HG02610 (cell line): Measurements from ENCODE around the gene HDAC4.

Experiments
- ATAC-seq: cut with Tn5 transposase; IDR thresholded peaks from one replicate; pipeline ENCODE4 v1.9.1; 2021; ENCODE audit warnings: mild to moderate bottlenecking, moderate library complexity; ENCODE audit not compliant: unreplicated experiment

The HDAC4 gene

DNA sequence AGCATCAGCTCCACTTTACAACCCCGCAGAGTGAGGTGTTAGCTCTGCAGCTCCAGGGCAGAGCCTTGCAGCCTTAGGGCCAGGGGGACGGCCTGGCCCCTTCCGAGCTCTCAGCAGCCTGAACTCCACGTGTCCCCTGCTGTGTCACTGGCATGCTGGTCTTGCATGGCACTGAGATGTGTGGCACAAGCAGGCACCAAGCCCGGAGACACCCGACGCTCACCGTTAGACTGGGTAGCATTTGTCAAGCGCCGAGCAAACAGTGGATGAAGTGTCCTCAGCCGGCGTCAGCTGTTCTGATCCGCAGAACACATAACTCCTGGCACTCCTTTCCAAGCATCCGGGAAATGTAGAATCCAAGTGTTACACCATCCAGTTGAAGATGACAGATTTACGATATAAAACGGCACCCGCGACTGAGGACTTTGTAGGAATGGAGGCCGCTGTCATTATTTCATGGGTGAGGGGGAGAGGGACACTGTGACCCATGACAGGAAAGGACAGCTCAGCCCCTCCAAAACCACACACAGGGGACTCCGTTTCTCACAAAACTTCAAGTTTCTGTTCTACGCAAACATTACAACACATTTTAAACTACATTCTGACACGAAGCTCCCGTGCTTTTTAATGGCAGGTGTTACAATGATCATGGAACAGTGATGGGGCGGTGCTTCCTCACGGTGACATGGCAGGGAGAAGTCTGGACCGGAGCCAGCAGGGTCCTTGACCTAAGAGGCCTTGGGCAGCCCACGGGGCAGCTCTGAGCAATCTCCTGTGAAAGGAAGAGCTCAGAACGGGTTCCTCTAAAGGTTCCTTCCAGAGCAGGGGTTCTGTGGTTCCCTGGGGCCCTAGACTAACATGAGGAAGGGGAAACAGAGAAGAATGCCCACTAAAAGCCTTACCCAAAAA, 89.4 kb downstream of the HDAC4 start:
- ATAC-seq = no peak

DNA sequence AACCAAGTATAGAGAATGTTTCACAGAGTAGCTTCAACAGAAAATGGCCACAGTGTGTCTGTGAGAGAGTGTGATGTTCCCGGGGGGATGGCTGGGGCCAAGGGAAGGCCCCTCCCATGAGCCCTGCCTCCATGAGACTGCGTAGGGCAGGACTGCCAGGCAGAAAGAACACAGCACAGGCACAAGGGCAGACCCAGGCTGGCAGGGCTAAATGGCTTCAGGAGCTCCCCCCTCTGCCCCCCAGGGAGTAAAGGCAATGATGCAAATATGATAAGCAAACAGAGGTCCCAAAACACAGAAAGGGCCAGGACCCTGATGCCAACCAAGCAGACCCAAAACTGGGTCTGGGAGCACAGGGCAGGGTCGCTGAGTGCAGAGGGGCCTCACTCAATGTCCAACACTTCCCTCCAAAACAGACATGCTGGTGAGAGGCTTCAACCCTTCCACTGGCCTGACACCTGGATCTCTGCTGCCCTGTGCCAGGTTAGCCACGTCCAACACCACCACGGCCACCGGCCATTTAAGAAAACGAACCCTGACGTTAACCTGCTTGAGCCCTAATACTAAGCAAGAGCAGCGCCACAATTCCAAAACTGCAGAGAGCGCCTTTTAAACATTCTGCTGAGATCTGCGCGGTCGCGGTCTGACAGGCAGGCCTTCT, 90.3 kb downstream of the HDAC4 start:
- ATAC-seq = no peak

DNA sequence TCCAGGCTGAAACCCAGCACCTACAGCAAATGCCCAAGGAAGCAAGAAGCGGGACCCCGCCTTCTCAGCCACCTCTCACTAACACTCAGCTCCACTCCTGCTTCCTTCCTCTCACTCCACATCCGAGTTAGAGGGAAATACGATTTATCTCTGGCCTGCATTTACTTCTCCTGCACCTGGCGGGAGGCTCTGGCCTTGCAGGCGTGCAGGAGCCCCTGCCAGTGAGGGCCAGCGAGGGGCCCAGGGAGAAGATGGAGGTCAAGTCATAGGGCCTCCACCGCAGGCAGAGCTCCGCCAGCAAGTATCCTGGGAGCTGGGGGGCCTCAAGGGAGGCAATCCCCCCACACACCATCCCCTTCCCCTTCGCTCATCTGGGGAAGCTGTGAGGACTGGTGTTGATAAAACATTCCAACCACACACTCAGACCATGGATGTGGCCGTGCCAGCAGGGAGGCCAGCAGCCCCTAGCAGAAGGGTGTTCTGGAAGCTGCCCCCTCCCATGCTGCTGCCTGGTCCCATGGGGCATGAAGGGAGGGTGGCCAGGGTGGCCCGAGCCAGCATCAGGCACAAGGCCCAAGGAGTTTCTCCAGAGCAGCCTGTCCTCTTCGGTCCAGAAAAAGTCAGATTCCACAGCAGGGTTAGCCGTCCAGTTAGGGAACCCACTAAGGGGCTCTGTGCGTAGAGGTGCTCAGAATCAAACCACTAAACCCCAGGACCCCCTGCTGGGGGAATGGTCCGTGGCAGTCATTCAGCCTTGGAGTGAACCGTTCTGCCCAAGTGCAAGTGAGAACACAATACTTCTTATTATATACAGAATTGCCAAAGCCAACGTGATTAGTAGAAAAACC, 91.2 kb downstream of the HDAC4 start:
- no peak for ATAC-seq

DNA sequence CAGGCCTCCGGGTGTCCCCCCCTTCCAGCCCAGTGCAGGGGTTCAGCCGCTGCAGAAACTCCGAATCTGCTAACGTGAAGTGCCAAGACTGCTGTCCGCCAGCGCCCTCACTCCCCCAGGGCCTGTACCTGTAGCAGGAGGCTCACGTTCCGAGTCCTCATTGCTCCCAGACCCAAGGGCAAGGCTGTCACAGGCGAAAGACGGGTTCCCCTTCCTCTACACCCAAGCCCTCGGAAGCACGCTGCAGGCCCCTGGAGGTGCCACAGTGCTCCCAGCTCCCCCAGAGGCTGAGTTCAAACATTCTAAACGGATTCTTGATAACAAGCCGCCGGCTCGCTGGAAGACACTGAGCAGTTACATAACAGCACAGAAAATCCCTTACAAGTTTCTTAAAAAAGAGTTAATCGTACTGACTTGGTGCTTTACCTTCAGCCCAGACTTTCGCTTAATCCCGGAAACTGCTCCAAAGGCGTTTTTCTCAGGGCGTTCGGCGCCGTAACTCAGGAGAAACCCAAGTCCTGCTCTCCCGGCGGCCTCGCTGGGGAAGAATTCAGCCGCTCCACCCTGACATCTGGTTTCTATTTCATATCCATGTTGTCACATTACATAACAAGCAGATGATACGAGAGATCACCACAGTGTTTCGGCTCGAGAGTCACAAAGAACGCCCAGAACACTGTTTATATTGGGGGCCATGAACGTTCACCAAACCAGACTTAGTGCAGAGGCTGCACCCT, 92.0 kb downstream of the HDAC4 start:
- ATAC-seq = no peak

DNA sequence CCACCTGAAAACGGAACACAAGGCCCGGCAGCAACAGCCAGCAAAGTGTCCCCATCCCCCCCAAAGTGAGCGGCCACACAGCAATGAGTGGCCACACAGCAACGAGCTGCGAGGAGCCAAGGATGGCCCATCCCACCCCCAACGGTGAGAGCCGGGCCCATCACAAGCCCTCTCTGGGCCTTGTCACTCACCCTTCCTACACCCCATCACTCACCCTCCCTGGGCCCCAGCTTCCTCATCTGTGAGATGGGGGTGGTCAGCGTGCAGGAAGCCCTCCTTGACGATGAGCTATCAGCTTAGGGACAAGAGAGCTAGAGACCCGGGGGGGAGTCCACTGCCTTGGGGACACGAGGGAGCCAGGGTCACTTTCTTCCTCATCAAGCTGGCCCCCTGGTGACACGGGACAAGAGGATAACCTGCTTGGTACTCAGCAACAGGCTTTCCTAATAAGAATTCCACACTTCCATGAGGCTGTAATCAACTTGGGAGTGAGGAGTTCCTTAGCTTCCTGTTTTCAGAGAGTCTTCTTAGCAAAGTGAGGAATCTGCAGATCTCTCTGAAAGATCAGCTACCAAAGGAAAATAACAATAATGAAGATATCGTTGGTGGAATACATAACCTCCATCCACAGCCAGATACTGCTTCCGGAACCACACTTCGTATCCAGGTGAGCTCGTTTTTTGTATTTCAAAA, 92.8 kb downstream of the HDAC4 start:
- ATAC-seq = no peak

DNA sequence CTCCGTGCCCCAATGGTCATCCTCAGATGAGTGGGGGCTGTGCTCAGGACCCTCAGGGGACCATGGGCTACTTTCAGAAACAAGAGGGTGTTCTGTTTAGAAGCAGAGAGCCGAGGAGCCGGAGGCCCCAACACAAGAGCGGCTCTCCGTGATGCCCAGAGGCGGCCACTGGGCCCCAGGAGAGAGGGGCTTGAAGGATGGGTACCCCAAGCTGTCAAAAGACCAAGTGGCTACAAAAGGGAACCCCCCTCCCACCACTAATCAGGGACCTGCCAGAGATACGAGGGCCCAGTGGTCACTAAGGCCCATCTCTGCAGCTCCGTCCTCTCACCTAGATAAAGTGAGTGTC, 93.6 kb downstream of the HDAC4 start:
- no peak for ATAC-seq

DNA sequence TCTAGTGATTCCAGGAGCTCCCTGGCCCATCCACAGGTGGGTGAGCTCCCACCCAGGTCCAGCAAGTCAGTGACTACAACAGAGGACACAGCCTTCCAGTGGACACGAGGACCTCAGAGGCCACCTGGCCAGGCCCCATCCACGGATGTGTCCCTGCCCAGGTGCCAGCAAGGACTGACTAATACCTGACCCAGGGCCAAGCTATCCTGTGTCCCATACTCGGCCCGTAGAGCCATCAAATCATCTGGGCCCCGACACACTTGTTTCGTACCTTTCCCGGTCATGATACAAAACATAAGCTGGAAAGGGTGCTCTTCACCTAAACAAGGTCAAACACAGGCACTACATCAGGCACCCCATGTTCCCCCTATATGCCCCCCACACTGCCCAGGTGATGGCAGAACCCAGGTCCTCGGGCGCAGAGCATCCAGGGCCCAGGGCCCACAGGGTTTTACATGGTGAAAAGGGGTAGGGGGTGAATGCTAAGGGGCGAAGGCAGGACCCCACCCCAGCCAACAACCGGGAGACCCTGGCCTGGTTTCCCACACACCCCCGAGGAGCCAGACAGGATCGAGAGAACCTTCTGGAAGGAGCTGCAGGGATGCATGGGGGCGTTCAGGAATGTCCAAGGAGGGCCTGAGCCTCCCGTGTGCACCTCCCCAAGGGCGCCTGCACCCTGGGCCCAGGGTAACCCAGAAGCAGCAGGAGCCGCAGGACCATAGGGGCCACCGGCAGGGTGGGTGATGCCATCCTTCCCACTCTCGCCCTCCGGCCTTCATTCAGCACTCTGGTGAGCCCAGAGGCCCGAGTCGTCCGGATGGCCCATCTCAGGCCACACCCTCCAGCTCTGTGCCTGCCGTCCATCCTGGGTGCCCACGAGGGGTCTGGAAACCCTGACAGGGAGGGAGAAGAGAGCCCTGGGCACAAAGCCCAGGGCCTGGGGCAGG, 94.3 kb downstream of the HDAC4 start:
- ATAC-seq = no peak

DNA sequence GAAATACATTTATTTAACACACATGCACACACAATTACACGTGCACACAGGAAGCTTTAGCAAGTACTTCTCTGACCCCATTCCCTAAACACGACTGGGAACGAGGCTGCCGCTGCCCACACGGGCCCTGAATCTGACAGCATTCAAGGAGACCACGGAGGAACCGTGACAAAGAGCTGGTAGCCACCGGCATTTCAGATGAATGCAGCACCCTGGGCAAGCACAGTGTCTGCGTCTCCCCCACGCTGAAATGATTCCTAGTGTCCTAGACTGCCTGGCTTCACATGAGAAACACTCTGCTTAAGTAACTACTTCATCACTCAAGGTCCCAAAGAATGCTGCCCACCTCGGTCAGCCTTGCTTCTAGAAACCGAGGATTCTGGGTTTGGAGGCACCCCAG, 95.0 kb downstream of the HDAC4 start:
- ATAC-seq = no peak

DNA sequence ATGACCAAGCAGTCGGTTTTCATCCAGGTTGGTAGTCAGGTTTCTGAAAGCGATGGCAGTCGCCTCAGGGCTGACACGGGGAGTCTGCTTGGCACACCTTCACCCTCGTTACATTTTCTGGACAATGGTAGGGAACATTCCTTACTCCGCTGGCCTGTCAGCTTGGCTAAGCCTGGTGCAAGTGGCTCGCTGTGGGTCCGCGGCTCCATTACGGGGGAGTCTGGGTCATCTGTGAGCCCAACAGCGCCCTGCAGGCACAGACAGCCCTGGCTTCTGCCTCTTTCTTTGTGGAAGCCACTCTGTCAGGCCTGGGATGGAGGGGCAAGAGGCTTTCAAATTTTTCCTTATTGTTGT, 95.6 kb downstream of the HDAC4 start:
- no peak for ATAC-seq

DNA sequence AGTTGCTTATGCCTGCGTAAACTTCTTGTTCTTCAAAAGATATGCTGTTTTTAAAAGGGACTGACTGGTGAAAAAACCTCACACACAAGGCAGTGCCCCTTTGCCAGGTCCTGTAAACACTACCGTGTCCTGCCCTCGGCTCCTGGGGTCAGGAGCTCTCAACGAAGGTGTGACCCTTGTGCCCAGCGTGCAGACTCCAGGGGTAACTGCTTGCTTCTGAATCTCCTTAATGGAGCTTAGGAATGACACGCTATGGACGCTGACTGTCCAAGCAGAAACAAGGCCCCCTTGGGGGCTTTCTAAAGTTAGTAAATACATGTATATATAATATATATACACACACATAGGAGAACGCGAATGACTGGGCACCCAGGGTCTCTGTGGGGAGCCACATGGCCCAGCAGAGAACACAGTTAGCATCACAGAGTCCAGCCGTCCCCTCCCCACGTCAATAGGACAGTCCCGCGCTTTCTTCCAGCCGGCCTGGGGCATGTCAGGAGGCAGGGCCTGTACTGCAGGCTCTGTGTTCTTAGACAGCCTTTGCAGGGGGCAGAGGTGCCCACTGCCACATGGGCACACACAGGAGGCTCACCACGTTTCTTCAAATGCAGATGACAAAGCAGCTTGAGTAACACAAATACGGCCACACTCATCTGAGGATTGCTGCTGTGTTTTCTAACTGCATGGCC, 96.1 kb downstream of the HDAC4 start:
- no peak for ATAC-seq

DNA sequence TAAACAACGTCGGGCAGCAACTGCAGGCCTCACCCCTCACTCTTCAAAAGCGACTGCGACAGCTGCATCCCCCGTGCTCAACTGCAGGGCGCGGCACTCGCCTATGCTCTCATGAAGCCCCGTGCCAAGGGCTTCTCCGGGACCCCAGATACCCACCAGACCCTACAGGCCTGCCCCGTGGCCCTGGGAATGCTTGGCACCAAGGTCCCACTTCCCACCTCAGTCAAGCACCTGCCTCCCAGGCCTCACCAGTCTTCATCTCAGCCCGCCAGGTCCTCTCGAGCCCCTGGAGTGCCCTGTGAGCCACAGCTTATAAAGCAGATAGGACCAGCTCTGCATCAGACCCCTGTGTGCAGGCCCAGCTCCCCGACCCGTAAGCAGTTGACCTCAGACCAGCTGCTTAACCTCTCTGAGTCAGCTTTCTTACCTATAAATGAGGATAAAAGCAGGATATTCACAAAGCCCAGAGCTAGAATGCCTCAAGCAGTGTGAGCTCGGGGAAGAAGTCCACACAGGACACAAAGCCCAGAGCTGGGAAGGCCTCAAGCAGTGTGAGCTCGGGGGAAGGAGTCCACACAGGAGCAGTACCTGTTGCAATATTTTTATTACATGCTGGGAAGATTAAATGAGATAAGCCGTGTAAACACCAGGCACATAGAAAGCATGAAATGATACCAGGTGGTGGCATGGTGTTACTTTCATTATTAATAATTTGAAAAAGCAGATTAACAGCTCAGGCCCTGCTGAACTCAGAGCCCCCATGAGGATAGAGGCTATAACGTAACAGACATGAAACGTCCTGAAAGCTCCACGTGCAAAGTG, 96.9 kb downstream of the HDAC4 start:
- peak; percentile 50 for ATAC-seq

DNA sequence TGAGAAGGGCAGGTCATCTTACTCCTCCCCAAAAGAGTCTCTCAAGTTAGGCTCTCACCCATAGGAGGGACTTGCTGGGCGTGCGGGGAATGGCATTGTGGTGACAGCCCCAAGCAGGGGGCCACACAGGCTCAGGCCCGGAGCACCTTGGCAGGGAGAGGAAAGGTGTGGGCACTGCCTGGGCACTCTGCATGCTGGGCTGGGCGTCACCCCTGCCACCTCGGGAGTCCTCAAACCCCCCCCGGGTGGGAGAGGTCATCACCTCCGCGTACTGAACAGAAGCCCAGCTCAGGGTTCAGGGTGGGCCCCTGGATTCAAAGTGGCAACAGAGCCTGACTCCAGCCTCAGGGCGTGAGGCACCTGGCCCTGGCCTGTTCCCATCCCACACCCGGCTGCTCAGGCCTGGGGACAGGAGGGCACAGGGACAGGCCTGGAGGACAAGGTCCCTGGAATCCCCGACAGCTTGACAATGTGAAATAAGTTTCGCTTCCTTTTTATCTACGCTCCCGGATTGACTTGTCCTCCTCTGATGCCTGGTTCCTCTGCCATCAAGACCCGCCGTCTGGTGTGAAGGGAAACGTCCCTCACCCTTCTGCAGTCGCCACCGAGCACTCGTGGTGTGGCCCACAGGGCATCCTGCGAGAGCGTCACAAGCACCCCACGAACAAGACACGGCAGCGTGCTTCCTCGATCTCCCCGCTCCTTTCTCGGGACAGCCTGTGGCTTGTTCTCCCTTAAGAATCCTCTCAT, 97.8 kb downstream of the HDAC4 start:
- ATAC-seq = no peak

DNA sequence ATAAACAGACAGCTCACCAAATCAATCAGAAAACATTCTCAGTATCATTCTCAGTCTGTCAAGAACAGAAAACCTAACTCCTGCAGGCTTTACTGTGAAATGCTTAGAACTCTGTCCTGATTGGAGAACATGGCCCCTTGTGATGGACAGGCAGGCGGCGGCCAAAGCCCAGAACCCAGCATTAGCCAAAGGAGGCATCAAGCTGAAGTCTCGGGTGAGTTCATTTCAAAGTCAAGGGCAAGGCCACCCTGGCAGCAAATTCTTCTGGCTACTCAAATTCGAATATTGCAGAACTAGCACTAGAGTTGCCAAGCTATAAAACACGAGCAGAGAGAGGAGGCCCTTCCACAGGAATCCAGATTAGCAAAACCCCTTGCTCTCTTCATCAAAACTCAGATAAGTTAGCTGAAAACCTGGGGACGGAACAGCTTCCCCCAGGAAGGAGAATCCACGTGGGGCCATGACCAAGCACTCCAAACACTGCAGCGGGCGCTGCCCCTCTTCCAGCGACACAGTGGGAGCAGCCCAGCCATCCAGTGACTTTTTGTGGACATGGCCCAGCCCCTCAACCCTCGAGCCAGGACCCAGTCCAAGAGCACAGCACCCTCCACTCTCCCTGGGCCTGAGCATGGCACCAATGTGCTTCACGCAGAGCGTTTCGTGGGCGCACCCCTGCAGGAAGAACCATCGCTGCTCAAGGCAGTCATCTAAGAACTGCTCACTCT, 98.6 kb downstream of the HDAC4 start:
- no peak for ATAC-seq

DNA sequence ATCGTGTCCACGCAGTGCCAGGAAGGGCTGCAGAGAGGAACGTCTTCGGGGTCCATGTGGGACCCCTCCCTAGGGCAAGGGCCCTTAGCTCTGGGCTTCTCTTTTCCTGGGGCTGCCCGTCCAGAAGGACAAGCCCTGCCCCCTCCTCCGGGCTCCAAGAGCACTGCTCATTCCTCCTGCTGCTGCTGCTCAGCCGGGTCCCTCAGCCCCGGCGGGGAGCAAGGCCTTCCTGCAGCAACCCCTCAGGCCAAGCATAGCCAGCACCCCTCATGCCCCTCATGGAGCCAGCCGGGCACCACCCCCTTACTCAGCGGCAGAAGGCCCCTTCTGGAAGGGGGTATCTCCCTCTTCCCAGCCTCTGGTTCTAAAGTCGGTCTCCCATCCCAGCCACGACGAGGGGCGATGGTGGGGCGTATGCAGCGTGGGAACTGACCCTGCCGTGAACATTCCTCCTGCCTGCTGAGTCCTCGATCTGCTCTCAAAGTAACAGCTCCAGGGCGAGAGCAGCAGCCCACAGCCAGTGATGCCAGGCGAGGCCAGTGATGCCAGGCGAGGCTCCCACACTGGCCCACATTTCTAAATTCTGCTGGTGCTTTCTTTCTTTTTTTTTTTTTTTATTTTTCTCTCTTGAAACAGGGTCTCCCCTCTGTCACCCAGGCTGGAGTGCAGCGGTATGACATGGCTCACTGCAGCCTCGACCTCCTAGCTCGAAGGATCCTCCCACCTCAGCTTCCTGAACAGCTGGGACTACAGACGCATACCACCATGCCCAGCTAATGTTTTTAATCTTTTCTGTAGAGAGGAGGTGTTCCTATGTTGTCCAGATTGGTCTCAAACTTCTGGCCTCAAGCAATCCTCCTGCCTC, 99.7 kb downstream of the HDAC4 start:
- no peak for ATAC-seq

DNA sequence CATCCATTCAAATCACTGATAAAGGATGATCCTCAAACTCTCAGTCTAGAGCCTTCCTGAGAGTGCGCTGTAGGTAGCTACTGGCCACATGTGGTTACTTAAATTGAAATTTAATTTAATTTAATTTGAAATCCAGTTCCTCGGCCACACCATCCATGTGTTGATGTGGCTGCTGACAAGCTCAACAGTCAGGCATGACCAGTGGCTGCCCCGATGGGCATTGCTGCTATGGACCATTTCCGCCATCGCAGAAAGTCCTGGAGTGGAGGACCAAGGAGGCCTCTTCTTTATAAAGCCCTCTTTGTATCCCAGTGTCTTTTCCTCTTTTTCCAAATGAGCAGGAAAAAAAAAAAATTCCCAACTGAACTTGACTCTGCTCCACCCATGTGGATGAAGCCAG, 100.6 kb downstream of the HDAC4 start:
- ATAC-seq = no peak
